Spleen (tissue), 7 donors: ENCODE results near the gene HOXB5.

Source experiments
- POLR2A ChIP-seq, 3 donors: fragments of 450-650 bp; IDR thresholded peaks; one replicate each; pipeline ENCODE4 v1.5.1; 2017; ENCODE audit warnings: antibody characterized with exemption in 3 of 3, mild to moderate bottlenecking in 1 of 3
- POLR2AphosphoS5 ChIP-seq, 3 donors: sonication (generic); formaldehyde crosslinking; IDR thresholded peaks; one replicate each; pipeline ENCODE4 v1.5.1; 2017; ENCODE audit warnings: antibody characterized with exemption in 3 of 3
- TF ChIP-seq, protein P1 (sequence below), 11 experiments: fragments of 200-600 bp in 7 of 11; fragments of 450-650 bp in 4 of 11; sonication (generic) in 4 of 11; IDR thresholded peaks in 8 of 11; conservative IDR thresholded peaks in 3 of 11; 1 replicate in 7 of 11; 2 replicates in 4 of 11; pipeline versions ENCODE4 v1.4.0 to v1.8.0; 2016 to 2021; ENCODE audit warnings: antibody characterized with exemption in 11 of 11, inconsistent platforms in 4 of 11, mild to moderate bottlenecking in 1 of 11
- donor health status: DM: no; HTN: no; CAD: no; lungs with moderate emphysema.
- donor health status: DM: no; HTN: no; CAD: no.
- donor health status: DM: no; HTN: no; CAD: no.

- TF ChIP-seq, protein P1, sequence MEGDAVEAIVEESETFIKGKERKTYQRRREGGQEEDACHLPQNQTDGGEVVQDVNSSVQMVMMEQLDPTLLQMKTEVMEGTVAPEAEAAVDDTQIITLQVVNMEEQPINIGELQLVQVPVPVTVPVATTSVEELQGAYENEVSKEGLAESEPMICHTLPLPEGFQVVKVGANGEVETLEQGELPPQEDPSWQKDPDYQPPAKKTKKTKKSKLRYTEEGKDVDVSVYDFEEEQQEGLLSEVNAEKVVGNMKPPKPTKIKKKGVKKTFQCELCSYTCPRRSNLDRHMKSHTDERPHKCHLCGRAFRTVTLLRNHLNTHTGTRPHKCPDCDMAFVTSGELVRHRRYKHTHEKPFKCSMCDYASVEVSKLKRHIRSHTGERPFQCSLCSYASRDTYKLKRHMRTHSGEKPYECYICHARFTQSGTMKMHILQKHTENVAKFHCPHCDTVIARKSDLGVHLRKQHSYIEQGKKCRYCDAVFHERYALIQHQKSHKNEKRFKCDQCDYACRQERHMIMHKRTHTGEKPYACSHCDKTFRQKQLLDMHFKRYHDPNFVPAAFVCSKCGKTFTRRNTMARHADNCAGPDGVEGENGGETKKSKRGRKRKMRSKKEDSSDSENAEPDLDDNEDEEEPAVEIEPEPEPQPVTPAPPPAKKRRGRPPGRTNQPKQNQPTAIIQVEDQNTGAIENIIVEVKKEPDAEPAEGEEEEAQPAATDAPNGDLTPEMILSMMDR (IDR thresholded peaks at IDR 0.05 in 8 of 11, conservative IDR thresholded peaks at IDR 0.05 in 3 of 11), result no peak
- no peak for TF ChIP-seq POLR2A (IDR thresholded peaks at IDR 0.05)
- TF ChIP-seq POLR2AphosphoS5 (IDR thresholded peaks at IDR 0.05), result no peak
Measured at GRCh38 chr17:48542698-48543106, 50.9 kb downstream of the HOXB5 start.
